ENCODE measurements around the gene OBSCN.
"Not testable (repeated sequence)": the region's sequence is repeated elsewhere in the genome, so short reads cannot be mapped to it uniquely, and the experiment has no call there.

The OBSCN gene

GRCh38 chr1:228170666-228171065, 37.2 kb upstream of the OBSCN start:
- no peak for DNase-seq

GRCh38 chr1:228171221-228171891, 36.5 kb upstream of the OBSCN start:
- DNase-seq = no peak

- no peak for DNase-seq
These were observed 35.0 kb upstream of the OBSCN start for GRCh38 chr1:228172591-228173527.

- not testable (repeated sequence) for DNase-seq
These were observed 34.0 kb upstream of the OBSCN start for GRCh38 chr1:228173528-228174481.

- no peak for DNase-seq
These were observed 33.1 kb upstream of the OBSCN start for GRCh38 chr1:228174482-228175315.

- no peak for DNase-seq
These were observed 32.4 kb upstream of the OBSCN start for GRCh38 chr1:228175316-228176023.

- no peak for DNase-seq
These were observed 31.8 kb upstream of the OBSCN start for GRCh38 chr1:228176024-228176395.

- no peak for DNase-seq
These were observed 31.2 kb upstream of the OBSCN start for GRCh38 chr1:228176461-228177182.

- no peak for DNase-seq
These were observed 30.7 kb upstream of the OBSCN start for GRCh38 chr1:228177183-228177475.

GRCh38 chr1:228177721-228178710, 29.8 kb upstream of the OBSCN start:
- DNase-seq = no peak

GRCh38 chr1:228178737-228179684, 28.8 kb upstream of the OBSCN start:
- DNase-seq = no peak

GRCh38 chr1:228180271-228180958, 27.4 kb upstream of the OBSCN start:
- no peak for DNase-seq

- no peak for DNase-seq
These were observed 26.7 kb upstream of the OBSCN start for GRCh38 chr1:228180959-228181644.

- no peak for DNase-seq
These were observed 26.2 kb upstream of the OBSCN start for GRCh38 chr1:228181645-228182034.

GRCh38 chr1:228182296-228183030, 25.4 kb upstream of the OBSCN start:
- no peak for DNase-seq

- no peak for DNase-seq
These were observed 23.7 kb upstream of the OBSCN start for GRCh38 chr1:228184152-228184551.

GRCh38 chr1:228185641-228185965, 22.2 kb upstream of the OBSCN start:
- no peak for DNase-seq
